HUES48 (cell line): Measurements from ENCODE around the gene TPH1.
"Not testable (repeated sequence)": the region's sequence is repeated elsewhere in the genome, so short reads cannot be mapped to it uniquely, and the experiment has no call there.

Source experiments
- H3K27ac ChIP-seq: one replicate; pipeline ENCODE4 v1.7.0; 2013; ENCODE audit warnings: low read depth, low read length, inconsistent platforms
- H3K27me3 ChIP-seq: 2 replicates; pipeline ENCODE4 v1.6.1; 2013; ENCODE audit warnings: mild to moderate bottlenecking, low read length; ENCODE audit not compliant: control insufficient read depth, insufficient read depth
- H3K36me3 ChIP-seq: 2 replicates; pipeline ENCODE4 v1.6.1; 2013; ENCODE audit warnings: low read length; ENCODE audit not compliant: control insufficient read depth, insufficient read depth
- H3K4me1 ChIP-seq: 2 replicates; pipeline ENCODE4 v1.6.1; 2013; ENCODE audit warnings: mild to moderate bottlenecking, low read length; ENCODE audit not compliant: control insufficient read depth, insufficient read depth
- H3K4me3 ChIP-seq: 2 replicates; pipeline ENCODE4 v1.5.1; 2013; ENCODE audit warnings: mild to moderate bottlenecking, low read depth, low read length
- H3K9ac ChIP-seq: 2 replicates; pipeline ENCODE4 v1.6.1; 2013; ENCODE audit warnings: mild to moderate bottlenecking, low read depth, low read length, moderate library complexity
- H3K9me3 ChIP-seq: 2 replicates; pipeline ENCODE4 v1.6.1; 2013; ENCODE audit warnings: low read length; ENCODE audit not compliant: control insufficient read depth, insufficient read depth

Gene TPH1

DNA sequence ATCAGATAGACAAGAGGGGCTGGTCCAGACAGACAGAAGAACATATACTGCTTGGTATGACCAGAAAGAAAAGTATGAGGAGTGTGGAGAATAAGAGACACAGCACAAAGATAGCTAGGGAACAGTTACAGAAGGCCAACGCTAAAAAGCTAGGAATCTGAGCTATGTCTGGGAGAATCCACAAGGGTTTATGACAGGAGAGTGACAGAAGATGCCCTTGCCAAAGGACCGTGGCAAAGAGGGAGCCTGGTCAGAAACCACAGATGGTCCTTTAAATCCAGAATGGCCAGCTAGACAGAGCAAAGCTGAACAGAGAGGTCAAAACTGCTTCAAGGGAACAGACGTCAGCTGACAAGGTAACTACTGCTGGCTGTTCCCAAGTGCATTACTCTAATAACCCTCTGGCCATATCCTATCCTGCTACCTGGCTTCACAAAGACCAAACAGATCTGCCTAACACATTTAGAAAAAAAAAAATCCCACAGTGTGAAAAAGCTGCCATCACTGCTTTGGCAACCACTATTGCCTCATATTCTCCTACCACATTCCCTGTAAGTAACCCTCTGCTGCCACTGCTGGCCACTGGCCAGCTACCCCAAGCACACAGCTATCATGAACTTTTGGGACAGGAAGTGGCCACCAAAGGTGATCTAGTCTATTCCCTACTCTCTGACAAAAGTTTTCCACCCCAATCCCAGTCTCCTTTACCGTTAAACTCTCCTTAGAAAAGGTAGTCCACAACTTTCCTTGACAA is 40.5 kb downstream of the TPH1 start:
- Histone ChIP-seq H3K27ac (no peak overlapping the region), H3K9me3 (no peaks in the 10 kb centered on the region), H3K36me3 (peaks cover 48% of the 10 kb centered on the region), H3K4me3 (no peak overlapping the region), H3K9ac (no peak overlapping the region), H3K27me3 (no peaks in the 10 kb centered on the region), H3K4me1 (no peaks in the 10 kb centered on the region)

DNA sequence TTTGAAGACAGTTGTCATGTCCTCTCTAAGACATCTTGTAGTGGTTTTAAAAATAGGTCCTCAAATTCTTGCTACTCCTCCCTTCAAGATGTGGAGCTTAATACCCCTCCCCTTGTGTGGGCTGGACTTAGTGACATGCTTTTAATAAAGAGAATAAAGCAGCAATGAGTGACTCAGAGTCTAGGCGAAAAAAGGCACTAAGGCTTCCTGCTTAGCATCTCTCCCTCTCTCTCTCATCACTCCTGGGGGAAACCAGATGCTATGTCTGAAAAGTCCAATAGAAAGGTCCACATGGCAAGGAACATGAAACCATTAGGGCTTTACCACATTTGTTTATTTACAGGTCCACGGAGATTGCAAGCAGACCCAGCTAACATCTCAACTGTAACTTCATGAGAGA is 44.9 kb downstream of the TPH1 start:
- Histone ChIP-seq H3K4me1 (no peaks in the 10 kb centered on the region), H3K36me3 (peaks cover 54% of the 10 kb centered on the region), H3K4me3 (no peak overlapping the region), H3K27me3 (no peaks in the 10 kb centered on the region), H3K27ac (no peak overlapping the region), H3K9me3 (no peaks in the 10 kb centered on the region), H3K9ac (no peak overlapping the region)

DNA sequence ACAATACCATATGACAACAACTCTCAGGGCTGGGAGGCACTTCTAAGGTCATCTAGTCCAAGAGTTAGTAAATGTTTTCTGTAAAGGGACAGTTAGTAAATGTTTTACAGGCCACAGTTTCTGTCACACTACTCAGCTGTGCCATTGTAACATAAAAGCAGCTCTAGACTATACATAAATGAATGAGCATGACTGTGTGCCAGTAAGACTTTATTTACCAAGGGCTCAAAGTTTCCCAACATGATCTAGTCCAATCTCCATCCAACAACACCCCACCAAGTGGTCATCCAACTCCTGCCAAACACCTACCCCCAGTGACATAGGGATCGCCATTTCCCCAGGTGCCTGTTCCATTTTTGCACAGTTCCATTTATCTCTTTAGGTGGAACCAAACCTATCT is 45.3 kb downstream of the TPH1 start:
- Histone ChIP-seq H3K36me3 (peaks cover 52% of the 10 kb centered on the region), H3K27ac (no peak overlapping the region)

DNA sequence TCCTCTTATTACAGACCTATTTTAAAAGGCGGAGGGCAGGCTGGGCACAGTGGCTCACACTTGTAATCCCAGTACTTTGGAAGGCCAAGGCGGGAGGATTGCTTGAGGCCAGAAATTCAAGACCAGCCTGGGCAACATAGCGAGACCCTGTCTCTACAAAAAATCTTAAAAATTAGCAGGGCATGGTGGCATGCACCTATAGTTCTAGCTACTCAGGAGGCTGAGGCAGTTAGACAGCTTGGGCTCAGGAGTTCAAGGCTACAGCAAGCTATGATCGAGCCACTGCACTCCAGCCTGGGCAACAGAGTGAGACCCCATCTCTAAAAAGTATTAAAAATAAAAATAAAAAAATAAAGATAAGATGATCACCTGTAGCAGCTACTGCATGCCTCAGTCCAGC is 45.9 kb downstream of the TPH1 start:
- not testable (repeated sequence) for H3K9me3 ChIP-seq, H3K27ac ChIP-seq, H3K9ac ChIP-seq, H3K27me3 ChIP-seq, H3K4me3 ChIP-seq, H3K4me1 ChIP-seq
- H3K36me3 ChIP-seq, result peaks cover 46% of the 10 kb centered on the region

More for the DNA sequence above, 45.3 kb downstream of the TPH1 start:
- Histone ChIP-seq H3K4me3 (no peak overlapping the region), H3K27me3 (no peaks in the 10 kb centered on the region), H3K9ac (no peak overlapping the region), H3K4me1 (no peaks in the 10 kb centered on the region), H3K9me3 (no peaks in the 10 kb centered on the region)
